GM08714 (cell line): Measurements from ENCODE around the gene CACNA1G.

Experiments
- H3K4me3 ChIP-seq: fragments of 200-500 bp; sonication (Bioruptor generic); 2 replicates; pipeline ENCODE4 v1.5.1; 2014; ENCODE audit warnings: mild to moderate bottlenecking, low read length, inconsistent platforms
- ZNF274 ChIP-seq: IDR thresholded peaks from 2 replicates; pipeline ENCODE4 v1.6.1; 2012; ENCODE audit warnings: mild to moderate bottlenecking, low read depth, low read length

CACNA1G gene

GRCh38 chr17:50576864-50577263, 16.3 kb downstream of the CACNA1G start:
- TF ChIP-seq ZNF274, result no peak
- no peak overlapping the region for H3K4me3 ChIP-seq

DNA sequence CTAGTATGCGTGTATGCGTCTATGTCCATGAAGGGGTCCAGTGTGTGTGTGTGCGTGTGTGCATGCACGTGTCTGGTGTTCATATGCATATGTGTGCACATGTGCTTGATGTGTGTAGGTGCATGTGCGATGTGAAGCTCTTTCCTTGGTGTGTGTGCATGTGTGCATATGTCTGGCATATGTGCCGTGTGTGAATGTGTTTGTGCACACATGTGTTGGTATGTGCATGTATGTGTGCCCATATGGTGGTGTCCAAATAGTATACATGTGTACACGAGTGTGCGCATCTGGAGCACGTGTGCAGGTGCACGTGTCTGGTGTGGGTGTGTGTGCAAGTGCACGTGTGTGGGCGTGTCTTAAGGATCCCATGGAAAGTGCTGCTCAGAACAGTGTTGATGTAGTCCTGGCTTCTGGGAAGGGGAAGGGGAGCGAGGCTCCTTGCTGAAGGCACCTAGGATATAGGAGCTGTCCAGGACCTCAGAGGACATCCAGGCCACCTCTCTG, 17.0 kb downstream of the CACNA1G start:
- no peak for TF ChIP-seq ZNF274
- H3K4me3 ChIP-seq, result no peak overlapping the region

DNA sequence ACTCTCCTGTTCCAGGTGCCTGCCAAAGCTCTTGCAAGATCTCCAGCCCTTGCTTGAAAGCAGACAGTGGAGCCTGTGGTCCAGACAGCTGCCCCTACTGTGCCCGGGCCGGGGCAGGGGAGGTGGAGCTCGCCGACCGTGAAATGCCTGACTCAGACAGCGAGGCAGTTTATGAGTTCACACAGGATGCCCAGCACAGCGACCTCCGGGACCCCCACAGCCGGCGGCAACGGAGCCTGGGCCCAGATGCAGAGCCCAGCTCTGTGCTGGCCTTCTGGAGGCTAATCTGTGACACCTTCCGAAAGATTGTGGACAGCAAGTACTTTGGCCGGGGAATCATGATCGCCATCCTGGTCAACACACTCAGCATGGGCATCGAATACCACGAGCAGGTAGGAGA, 17.7 kb downstream of the CACNA1G start:
- TF ChIP-seq ZNF274, result no peak
- no peak overlapping the region for H3K4me3 ChIP-seq

DNA sequence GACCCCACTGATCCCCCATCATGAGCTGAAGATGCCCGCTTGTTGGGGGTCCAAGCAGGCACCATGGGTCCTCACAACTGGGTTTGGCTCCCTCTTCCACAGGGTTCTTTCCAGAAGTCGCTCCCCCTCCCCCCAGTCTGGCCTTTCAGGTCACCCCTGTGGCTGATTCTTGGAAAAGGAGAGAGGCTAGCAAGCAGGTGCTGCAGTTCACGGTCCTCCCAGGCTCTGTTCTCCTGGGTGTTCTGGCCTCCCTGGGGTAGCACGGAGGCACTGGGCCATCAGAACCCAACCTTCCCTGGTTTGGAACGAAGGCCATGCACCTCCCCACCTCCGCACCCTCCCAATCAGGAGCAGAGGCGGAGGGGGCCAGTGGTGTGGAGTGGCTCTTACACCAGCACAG, 18.9 kb downstream of the CACNA1G start:
- TF ChIP-seq ZNF274, result no peak
- H3K4me3 ChIP-seq, result no peak overlapping the region

- no peak for TF ChIP-seq ZNF274
- no peak overlapping the region for H3K4me3 ChIP-seq
Measured at GRCh38 chr17:50580646-50581045, 20.1 kb downstream of the CACNA1G start.

- no peak overlapping the region for H3K4me3 ChIP-seq
Measured at GRCh38 chr17:50581316-50581715, 20.8 kb downstream of the CACNA1G start.

DNA sequence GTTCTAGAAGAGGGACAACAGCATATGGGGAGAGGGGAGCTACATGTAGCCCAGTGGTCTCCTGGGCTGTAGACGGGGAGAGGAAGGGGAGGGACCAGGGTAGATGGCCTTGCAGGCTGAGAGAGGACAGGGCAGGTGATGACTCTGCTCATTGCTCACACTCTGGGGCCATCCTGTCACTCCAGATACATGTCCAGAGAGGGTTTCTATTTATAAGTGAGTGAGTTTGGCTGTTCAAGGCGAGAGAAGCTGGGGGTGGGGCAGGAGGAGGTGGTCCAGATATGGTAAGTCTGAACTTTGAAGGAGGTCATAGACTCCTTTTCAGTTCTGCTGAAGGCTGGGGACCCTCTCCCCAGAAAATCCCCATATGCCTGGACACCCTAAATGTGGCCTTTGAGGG, 22.2 kb downstream of the CACNA1G start:
- no peak for TF ChIP-seq ZNF274
- H3K4me3 ChIP-seq, result no peak overlapping the region

More at GRCh38 chr17:50581316-50581715, 20.8 kb downstream of the CACNA1G start:
- no peak for TF ChIP-seq ZNF274

- no peak for TF ChIP-seq ZNF274
Measured at GRCh38 chr17:50583641-50584040, 23.1 kb downstream of the CACNA1G start.

DNA sequence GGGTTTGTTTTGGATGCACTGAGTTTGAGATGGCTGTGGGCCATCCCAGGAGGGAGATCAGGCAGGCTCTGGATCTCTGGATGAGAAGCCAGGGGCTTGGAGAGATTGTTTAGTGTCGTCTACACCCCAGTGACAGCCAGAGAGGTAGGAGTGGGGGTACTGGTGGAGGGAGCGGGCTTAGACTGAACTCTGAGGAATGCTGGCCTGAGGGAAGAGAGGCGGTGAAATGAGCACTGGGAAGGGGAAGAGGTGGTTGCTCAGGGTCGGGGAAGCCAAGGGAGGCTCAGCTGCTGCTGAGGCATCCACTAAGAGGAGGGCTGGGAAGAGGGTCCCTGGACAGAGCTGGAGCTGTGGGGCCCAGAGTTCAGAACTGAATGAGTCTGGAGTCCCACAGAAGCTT, 23.6 kb downstream of the CACNA1G start:
- TF ChIP-seq ZNF274, result no peak
- no peak overlapping the region for H3K4me3 ChIP-seq

More at GRCh38 chr17:50583641-50584040, 23.1 kb downstream of the CACNA1G start:
- H3K4me3 ChIP-seq, result no peak overlapping the region

DNA sequence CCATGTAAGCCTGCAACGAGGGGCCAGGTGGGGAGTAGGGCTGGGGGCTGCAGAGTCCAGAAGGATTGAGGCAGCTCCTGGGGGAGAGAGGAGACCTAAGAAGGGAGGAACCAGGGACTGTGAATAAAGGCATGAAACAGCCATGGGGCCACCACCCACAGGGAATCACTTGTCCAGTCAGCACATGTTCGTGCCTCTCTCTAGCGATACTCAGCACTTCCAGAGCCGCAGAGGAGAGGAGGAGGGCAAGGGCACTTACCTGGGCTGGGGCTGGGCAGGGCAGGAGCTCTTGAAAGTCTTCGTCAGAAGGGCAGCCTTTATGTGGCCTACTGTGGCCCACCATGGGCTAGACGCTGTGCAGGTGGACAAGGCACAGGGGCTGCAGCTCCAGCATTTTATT, 24.2 kb downstream of the CACNA1G start:
- H3K4me3 ChIP-seq, result no peak overlapping the region
- TF ChIP-seq ZNF274, result no peak

- no peak for TF ChIP-seq ZNF274
- H3K4me3 ChIP-seq, result no peak overlapping the region
Measured at GRCh38 chr17:50585346-50585745, 24.8 kb downstream of the CACNA1G start.

GRCh38 chr17:50585891-50586290, 25.4 kb downstream of the CACNA1G start:
- no peak overlapping the region for H3K4me3 ChIP-seq
- no peak for TF ChIP-seq ZNF274

GRCh38 chr17:50586421-50587247, 26.1 kb downstream of the CACNA1G start:
- TF ChIP-seq ZNF274, result no peak
- no peak overlapping the region for H3K4me3 ChIP-seq

GRCh38 chr17:50587571-50587970, 27.1 kb downstream of the CACNA1G start:
- TF ChIP-seq ZNF274, result no peak
- H3K4me3 ChIP-seq, result no peak overlapping the region

DNA sequence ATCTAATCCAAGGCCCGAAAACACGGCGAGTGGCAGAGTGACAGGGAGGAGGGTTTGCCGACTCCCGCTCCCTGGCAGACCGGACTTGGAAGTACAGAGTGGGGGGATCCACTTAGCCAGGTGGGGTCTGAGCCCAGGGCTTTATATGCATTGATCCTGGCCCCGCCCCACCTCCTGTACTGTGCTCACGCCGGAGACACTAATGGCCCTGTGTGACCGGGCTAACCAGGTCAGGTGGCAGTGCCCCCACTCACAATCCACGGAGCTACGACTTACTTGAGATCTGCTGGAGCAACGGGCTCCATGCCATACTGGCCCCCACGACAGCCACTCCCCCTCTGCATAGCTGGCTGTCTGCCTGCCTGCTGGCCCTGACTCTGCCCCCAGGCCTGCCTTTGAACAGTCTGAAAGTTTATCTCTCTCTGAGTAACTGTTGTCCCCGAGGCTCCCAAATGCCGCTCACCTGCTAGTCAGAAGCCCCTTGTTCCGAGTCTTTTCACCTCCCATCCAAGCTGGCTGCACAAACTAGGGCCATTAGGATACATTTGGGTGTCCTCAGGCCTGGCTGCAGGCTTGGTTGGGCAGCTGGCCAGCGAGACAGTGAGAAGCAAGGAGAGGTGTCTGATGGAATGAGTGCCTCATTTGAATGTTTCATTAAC, 28.0 kb downstream of the CACNA1G start:
- TF ChIP-seq ZNF274, result no peak
- no peak overlapping the region for H3K4me3 ChIP-seq
